HG02763 (cell line): Measurements from ENCODE around the gene TGM5.
"Not testable (repeated sequence)": the region's sequence is repeated elsewhere in the genome, so short reads cannot be mapped to it uniquely, and the experiment has no call there.

Experiments used
- ATAC-seq: cut with Tn5 transposase; IDR thresholded peaks from one replicate; pipeline ENCODE4 v1.9.1; 2021; ENCODE audit warnings: mild to moderate bottlenecking, moderate library complexity; ENCODE audit not compliant: unreplicated experiment

TGM5 gene

GRCh38 chr15:43276563-43277200 is 10.0 kb upstream of the TGM5 start:
- ATAC-seq, result no peak

GRCh38 chr15:43275740-43276562 is 9.2 kb upstream of the TGM5 start:
- no peak for ATAC-seq

GRCh38 chr15:43274136-43274535 is 7.4 kb upstream of the TGM5 start:
- no peak for ATAC-seq

- no peak for ATAC-seq
Observed at GRCh38 chr15:43273243-43273642, 6.5 kb upstream of the TGM5 start.

- ATAC-seq, result not testable (repeated sequence)
Observed at GRCh38 chr15:43271908-43272307, 5.2 kb upstream of the TGM5 start.

- no peak for ATAC-seq
Observed at GRCh38 chr15:43270676-43271306, 4.1 kb upstream of the TGM5 start.

- ATAC-seq, result no peak
Observed at GRCh38 chr15:43270113-43270665, 3.5 kb upstream of the TGM5 start.

GRCh38 chr15:43268111-43269105 is 1.7 kb upstream of the TGM5 start:
- no peak for ATAC-seq

GRCh38 chr15:43267439-43267838 is 711 bp upstream of the TGM5 start:
- no peak for ATAC-seq

GRCh38 chr15:43266386-43266785 is 342 bp downstream of the TGM5 start:
- ATAC-seq, result no peak

- no peak for ATAC-seq
Observed at GRCh38 chr15:43260011-43260615, 6.6 kb downstream of the TGM5 start.

- ATAC-seq, result no peak
Observed at GRCh38 chr15:43258781-43259180, 7.9 kb downstream of the TGM5 start.

GRCh38 chr15:43256341-43256740 is 10.4 kb downstream of the TGM5 start:
- no peak for ATAC-seq

GRCh38 chr15:43255376-43255775 is 11.4 kb downstream of the TGM5 start:
- no peak for ATAC-seq

- peak; percentile 43 for ATAC-seq
Observed at GRCh38 chr15:43253431-43254403, 13.0 kb downstream of the TGM5 start.

- no peak for ATAC-seq
Observed at GRCh38 chr15:43251871-43252250, 14.9 kb downstream of the TGM5 start.

- ATAC-seq, result no peak
Observed at GRCh38 chr15:43251185-43251870, 15.4 kb downstream of the TGM5 start.

- no peak for ATAC-seq
Observed at GRCh38 chr15:43250785-43251184, 15.9 kb downstream of the TGM5 start.
